GM12875 (cell line): ENCODE measurements around the gene FAM78B.

Experiments
- H3K4me3 ChIP-seq: one replicate; pipeline ENCODE4 v1.5.1; 2011; ENCODE audit warnings: low read depth, low read length, control low read depth
- CTCF ChIP-seq: IDR thresholded peaks from 2 replicates; pipeline ENCODE4 v1.5.1; 2011; ENCODE audit warnings: low read depth, mild to moderate bottlenecking, control low read depth, inconsistent platforms, low read length, moderate library complexity, borderline replicate concordance; ENCODE audit not compliant: insufficient read depth

FAM78B gene

DNA sequence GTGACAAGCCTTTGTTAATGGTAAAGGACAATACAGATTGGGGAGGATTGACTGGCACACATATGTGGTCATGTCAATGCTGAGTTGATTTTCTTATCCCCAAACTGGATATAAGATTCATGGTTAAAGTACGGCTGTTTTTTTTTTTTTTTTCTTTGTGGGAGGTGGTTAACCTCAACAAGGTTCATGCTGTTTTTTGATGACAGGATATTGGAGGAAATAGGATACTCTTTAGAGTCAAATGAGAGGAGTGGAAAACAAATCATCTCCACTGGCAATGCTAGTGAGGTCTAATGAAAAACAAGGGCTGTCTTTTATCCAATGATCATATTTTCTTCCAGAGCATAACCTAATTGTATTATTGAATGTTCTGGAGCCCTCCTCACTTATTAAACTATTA lies 140.2 kb downstream of the FAM78B start:
- TF ChIP-seq CTCF, result no peak
- H3K4me3 ChIP-seq, result no peak overlapping the region

- TF ChIP-seq CTCF, result no peak
- no peak overlapping the region for H3K4me3 ChIP-seq
Measured at GRCh38 chr1:166026143-166026542, 140.7 kb downstream of the FAM78B start.

DNA sequence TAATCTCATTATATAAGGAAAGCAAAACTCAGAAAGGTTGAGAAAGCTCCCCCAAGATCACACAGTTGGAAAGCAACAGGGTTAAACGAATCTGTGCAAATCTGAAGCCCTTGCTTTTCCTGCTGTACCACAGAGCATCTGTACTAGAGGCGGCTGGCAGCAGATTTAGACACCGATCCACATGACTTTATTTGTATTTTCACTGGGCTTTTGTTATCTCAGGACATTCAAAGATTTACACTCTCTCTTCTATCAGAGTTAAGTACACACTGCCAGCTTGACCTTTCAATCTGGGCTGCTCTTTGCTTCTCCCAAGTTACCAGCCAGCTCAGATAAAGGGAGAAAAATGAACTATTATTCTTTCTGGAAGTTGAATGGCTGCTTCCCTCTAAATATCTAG lies 146.6 kb downstream of the FAM78B start:
- H3K4me3 ChIP-seq, result no peak overlapping the region
- TF ChIP-seq CTCF, result no peak
